Measurements from ENCODE around the gene LPP. TPM values are rescaled to one million over a fixed set of nuclear protein-coding genes. Genes with fewer than 3 reads are reported as not detected.

Gene LPP
- total and polyA plus RNA-seq, 2 donors (not counting 1 experiment from before 2014, with no cell fraction given): 7.6 to 81.7 TPM

DNA sequence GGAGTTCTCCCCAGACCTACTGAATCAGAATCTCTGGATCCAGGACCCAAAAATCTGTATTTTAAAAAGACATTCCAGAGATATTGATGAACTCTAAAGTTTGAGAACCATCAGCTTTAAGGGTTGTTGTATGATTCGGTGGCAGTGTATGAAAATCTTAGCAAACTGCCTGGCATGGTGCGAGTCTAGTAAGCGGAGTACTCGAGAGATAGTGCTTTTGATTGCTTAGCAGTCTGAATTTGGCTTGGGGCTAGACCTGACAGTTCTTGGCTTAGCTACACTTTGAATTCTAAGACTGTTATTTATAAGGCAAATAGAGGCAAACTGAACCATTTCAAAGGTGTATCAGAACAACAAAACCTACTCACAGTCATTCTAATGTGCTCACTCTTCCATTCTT, 329.0 kb downstream of the LPP start:
- no CpG with 5 or more reads among the region's 4 CpGs for WGBS (ENCODE audit: insufficient coverage)
- no peak for DNase-seq
- CTCF ChIA-PET: no interaction called here
- Histone ChIP-seq H3K27me3 (replicated peaks in 1 of 4; ENCODE audit: control extremely low read depth in 1 of 4, control insufficient read depth in 3 of 4, insufficient read depth in 4 of 4, low read length in 3 of 4) (no peaks in the 10 kb centered on the region), H2AFZ (ENCODE audit: insufficient read depth, low read depth, low read length, poor library complexity, severe bottlenecking) (no peak overlapping the region), H3K4me1 (ENCODE audit: control insufficient read depth in 2 of 2, insufficient read depth in 2 of 2, low read length in 2 of 2) (no peaks in the 10 kb centered on the region), H3K27ac (ENCODE audit: low read length in 2 of 2) (no peak overlapping the region), H3K4me2 (replicated peaks; ENCODE audit: low read depth, low read length, poor library complexity, severe bottlenecking) (no peak overlapping the region), H4K20me1 (ENCODE audit: control insufficient read depth, insufficient read depth, low read length, poor library complexity, severe bottlenecking) (no peaks in the 10 kb centered on the region), H3K4me3 (ENCODE audit: control extremely low read depth in 1 of 5, extremely low read depth in 1 of 5, insufficient read depth in 1 of 5, low read depth in 2 of 5, low read length in 4 of 5) (no peak overlapping the region), H3K36me3 (replicated peaks in 1 of 2; ENCODE audit: control extremely low read depth in 1 of 2, control insufficient read depth in 1 of 2, extremely low read depth in 1 of 2, insufficient read depth in 2 of 2, low read length in 1 of 2) (peaks cover 6 to 7% of the 10 kb centered on the region in 2 experiments), H3K9me3 (ENCODE audit: control extremely low read depth in 1 of 3, control insufficient read depth in 2 of 3, insufficient read depth in 1 of 3, low read length in 2 of 3) (peaks cover 0 to 5% (median 3%) of the 10 kb centered on the region in 3 donors), H3K9ac (ENCODE audit: low read length) (no peak overlapping the region), H3K79me2 (ENCODE audit: control insufficient read depth, insufficient read depth, low read length) (no peaks in the 10 kb centered on the region)
- Mint-ChIP-seq H3K27me3 (no peaks in the 10 kb centered on the region), H3K9me3 (ENCODE audit: insufficient read depth) (peaks cover 13% of the 10 kb centered on the region), H3K4me1 (peaks cover 14% of the 10 kb centered on the region), H3K27ac (no peak overlapping the region), H3K4me3 (no peak overlapping the region)
- TF ChIP-seq EZH2 (IDR thresholded peaks at IDR 0.05; ENCODE audit: borderline replicate concordance, insufficient read depth, low read depth, low read length, poor library complexity, severe bottlenecking): no peak
- TF ChIP-seq, protein P1, sequence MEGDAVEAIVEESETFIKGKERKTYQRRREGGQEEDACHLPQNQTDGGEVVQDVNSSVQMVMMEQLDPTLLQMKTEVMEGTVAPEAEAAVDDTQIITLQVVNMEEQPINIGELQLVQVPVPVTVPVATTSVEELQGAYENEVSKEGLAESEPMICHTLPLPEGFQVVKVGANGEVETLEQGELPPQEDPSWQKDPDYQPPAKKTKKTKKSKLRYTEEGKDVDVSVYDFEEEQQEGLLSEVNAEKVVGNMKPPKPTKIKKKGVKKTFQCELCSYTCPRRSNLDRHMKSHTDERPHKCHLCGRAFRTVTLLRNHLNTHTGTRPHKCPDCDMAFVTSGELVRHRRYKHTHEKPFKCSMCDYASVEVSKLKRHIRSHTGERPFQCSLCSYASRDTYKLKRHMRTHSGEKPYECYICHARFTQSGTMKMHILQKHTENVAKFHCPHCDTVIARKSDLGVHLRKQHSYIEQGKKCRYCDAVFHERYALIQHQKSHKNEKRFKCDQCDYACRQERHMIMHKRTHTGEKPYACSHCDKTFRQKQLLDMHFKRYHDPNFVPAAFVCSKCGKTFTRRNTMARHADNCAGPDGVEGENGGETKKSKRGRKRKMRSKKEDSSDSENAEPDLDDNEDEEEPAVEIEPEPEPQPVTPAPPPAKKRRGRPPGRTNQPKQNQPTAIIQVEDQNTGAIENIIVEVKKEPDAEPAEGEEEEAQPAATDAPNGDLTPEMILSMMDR (IDR thresholded peaks at IDR 0.05): no peak
- intact Hi-C loops (cut with micrococcal nuclease): no loop called here
- POLR2A ChIA-PET: no interaction called here
- no peak for ATAC-seq (ENCODE audit: low read depth)

DNA sequence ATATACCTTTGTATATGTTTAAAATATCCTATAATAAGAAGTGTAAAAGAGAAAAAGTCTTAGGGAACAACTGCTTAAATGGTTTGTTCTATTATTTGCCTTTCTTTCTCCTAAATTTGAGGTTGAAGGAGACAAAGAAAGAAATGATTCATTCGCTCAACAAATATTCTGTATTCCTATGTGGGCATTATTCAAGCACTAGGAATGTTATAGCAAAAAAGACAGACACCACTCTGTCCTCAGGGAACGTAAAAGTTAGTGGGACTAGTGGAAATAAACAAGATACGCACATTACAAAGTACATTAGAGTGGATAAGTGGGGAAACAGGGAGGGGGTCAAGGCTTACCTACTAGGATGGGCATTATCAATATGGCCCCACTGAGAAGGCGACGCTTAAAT, 332.2 kb downstream of the LPP start:
- POLR2A ChIA-PET: no interaction called here
- H2AFZ ChIP-seq (ENCODE audit: insufficient read depth, low read depth, low read length, poor library complexity, severe bottlenecking): no peak overlapping the region

More for the DNA sequence above, 332.2 kb downstream of the LPP start:
- H3K79me2 ChIP-seq (ENCODE audit: control insufficient read depth, insufficient read depth, low read length): no peaks in the 10 kb centered on the region
- ATAC-seq (ENCODE audit: low read depth) (no peak), DNase-seq (no peak)
- no peaks in the 10 kb centered on the region for H4K20me1 ChIP-seq (ENCODE audit: control insufficient read depth, insufficient read depth, low read length, poor library complexity, severe bottlenecking)
- H3K27me3 ChIP-seq (replicated peaks in 1 of 4; ENCODE audit: control extremely low read depth in 1 of 4, control insufficient read depth in 3 of 4, insufficient read depth in 4 of 4, low read length in 3 of 4): no peaks in the 10 kb centered on the region
- no peak overlapping the region for H3K4me2 ChIP-seq (replicated peaks; ENCODE audit: low read depth, low read length, poor library complexity, severe bottlenecking)
- H3K36me3 ChIP-seq (replicated peaks in 1 of 2; ENCODE audit: control extremely low read depth in 1 of 2, control insufficient read depth in 1 of 2, extremely low read depth in 1 of 2, insufficient read depth in 2 of 2, low read length in 1 of 2): peaks cover 6 to 9% of the 10 kb centered on the region in 2 experiments
- Mint-ChIP-seq H3K27ac (no peak overlapping the region), H3K27me3 (no peaks in the 10 kb centered on the region), H3K9me3 (ENCODE audit: insufficient read depth) (peaks cover 13% of the 10 kb centered on the region), H3K4me1 (peaks cover 26% of the 10 kb centered on the region), H3K4me3 (no peak overlapping the region)
- no peak overlapping the region for H3K4me3 ChIP-seq (ENCODE audit: control extremely low read depth in 1 of 5, extremely low read depth in 1 of 5, insufficient read depth in 1 of 5, low read depth in 2 of 5, low read length in 4 of 5)
- intact Hi-C loops (cut with micrococcal nuclease): loop anchor here (5.0 kb wide), 1 partner anchor 84 kb away; no protein-coding TSS in a partner anchor
- TF ChIP-seq, protein P1 (IDR thresholded peaks at IDR 0.05): no peak
- no peak for TF ChIP-seq EZH2 (IDR thresholded peaks at IDR 0.05; ENCODE audit: borderline replicate concordance, insufficient read depth, low read depth, low read length, poor library complexity, severe bottlenecking)
- peaks cover 3 to 9% (median 5%) of the 10 kb centered on the region in 3 donors for H3K9me3 ChIP-seq (ENCODE audit: control extremely low read depth in 1 of 3, control insufficient read depth in 2 of 3, insufficient read depth in 1 of 3, low read length in 2 of 3)
- H3K27ac ChIP-seq (ENCODE audit: low read length in 2 of 2): no peak overlapping the region
- WGBS (ENCODE audit: insufficient coverage): no CpG with 5 or more reads among the region's 5 CpGs
- no peak overlapping the region for H3K9ac ChIP-seq (ENCODE audit: low read length)
- peaks cover 21 to 23% of the 10 kb centered on the region in 2 donors for H3K4me1 ChIP-seq (ENCODE audit: control insufficient read depth in 2 of 2, insufficient read depth in 2 of 2, low read length in 2 of 2)
- CTCF ChIA-PET: no interaction called here
